IMR-90 (cell line): ENCODE results near the gene FYB2. TPM values are rescaled to one million over a fixed set of nuclear protein-coding genes. Genes with fewer than 3 reads are reported as not detected.

Source experiments
- ATAC-seq: fragments of 200-7000 bp; cut with Tn5 transposase; 2 replicates; pipeline ENCODE4 v1.9.1; 2020; ENCODE audit warnings: low read depth, mild to moderate bottlenecking, moderate library complexity
- BruUV-seq: library from RNA; stranded (reverse); fragments of 400-500 nt; replicated peaks from 2 replicates; lab custom pipeline; 2021; lab: Mats Ljungman, UMichigan
- CTCF ChIA-PET: fragments of 300-600 bp; formaldehyde crosslinking; extraction: SDS; loops from one replicate; lab custom pipeline; 2021; ENCODE audit warnings: antibody characterized with exemption; lab: Yijun Ruan, JAX
- POLR2A ChIA-PET: fragments of 300-600 bp; sonication (Branson Sonifier 250); formaldehyde crosslinking; loops from one replicate; lab custom pipeline; 2022; ENCODE audit warnings: antibody characterized with exemption; ENCODE audit not compliant: unreplicated experiment; lab: Charles Lee
- DNase-seq: peaks from one replicate; pipeline ENCODE4 v3.0.0; 2013
- H2AFZ ChIP-seq: replicated peaks from 2 replicates; pipeline ENCODE3; 2013; ENCODE audit warnings: low read length, mild to moderate bottlenecking; ENCODE audit not compliant: poor library complexity
- H2AK5ac ChIP-seq: 2 replicates; pipeline ENCODE4 v1.6.1; 2013; ENCODE audit warnings: low read depth, low read length, inconsistent platforms
- H2AK9ac ChIP-seq: replicated peaks from 2 replicates; pipeline ENCODE3; 2013; ENCODE audit warnings: mild to moderate bottlenecking, low read depth, low read length, moderate library complexity; ENCODE audit not compliant: poor library complexity
- H2BK120ac ChIP-seq: 2 replicates; pipeline ENCODE4 v1.6.1; 2013; ENCODE audit warnings: low read depth, low read length, inconsistent platforms
- H2BK15ac ChIP-seq: 3 replicates; pipeline ENCODE4 v1.6.1; 2013; ENCODE audit warnings: low read depth, low read length, inconsistent platforms
- H2BK20ac ChIP-seq: 2 replicates; pipeline ENCODE4 v1.6.1; 2013; ENCODE audit warnings: low read depth, mild to moderate bottlenecking, inconsistent platforms, low read length, moderate library complexity
- H2BK5ac ChIP-seq: 2 replicates; pipeline ENCODE4 v1.6.1; 2013; ENCODE audit warnings: mild to moderate bottlenecking, low read depth, low read length, inconsistent platforms; ENCODE audit not compliant: poor library complexity, severe bottlenecking
- H3K14ac ChIP-seq: replicated peaks from 2 replicates; pipeline ENCODE4 v1.6.1; 2013; ENCODE audit warnings: low read depth, low read length, inconsistent platforms
- H3K18ac ChIP-seq: 2 replicates; pipeline ENCODE4 v1.6.1; 2013; ENCODE audit warnings: low read depth, low read length, control low read depth
- H3K23ac ChIP-seq: 2 replicates; pipeline ENCODE4 v1.6.1; 2013; ENCODE audit warnings: low read depth, low read length, inconsistent platforms
- H3K27ac ChIP-seq: 2 replicates; pipeline ENCODE4 v1.5.1; 2013; ENCODE audit warnings: mild to moderate bottlenecking, control low read depth, low read length; ENCODE audit not compliant: insufficient read depth
- H3K27me3 ChIP-seq: 2 replicates; pipeline ENCODE4 v1.6.1; 2013; ENCODE audit warnings: low read length; ENCODE audit not compliant: control insufficient read depth, insufficient read depth
- H3K36me3 ChIP-seq: 2 replicates; pipeline ENCODE4 v1.6.1; 2013; ENCODE audit warnings: low read length, mixed read lengths; ENCODE audit not compliant: control insufficient read depth, insufficient read depth
- H3K4ac ChIP-seq: 2 replicates; pipeline ENCODE4 v1.6.1; 2013; ENCODE audit warnings: low read depth, low read length, inconsistent platforms
- H3K4me1 ChIP-seq: 2 replicates; pipeline ENCODE4 v1.6.1; 2013; ENCODE audit warnings: low read length, mixed read lengths; ENCODE audit not compliant: control insufficient read depth, insufficient read depth
- H3K4me2 ChIP-seq: 2 replicates; pipeline ENCODE4 v1.6.1; 2013; ENCODE audit warnings: low read depth, mild to moderate bottlenecking, control low read depth, low read length, moderate library complexity
- H3K4me3 ChIP-seq: 2 replicates; pipeline ENCODE4 v1.5.1; 2013; ENCODE audit warnings: low read depth, mild to moderate bottlenecking, control low read depth, low read length, moderate library complexity; ENCODE audit not compliant: insufficient read depth
- H3K56ac ChIP-seq: 2 replicates; pipeline ENCODE4 v1.6.1; 2013; ENCODE audit warnings: low read length, inconsistent platforms; ENCODE audit not compliant: insufficient read depth; ENCODE audit errors: extremely low read depth
- H3K79me1 ChIP-seq, 2 experiments: 2 replicates each; pipeline ENCODE4 v1.6.1; 2013; ENCODE audit warnings: low read length in 2 of 2, inconsistent platforms in 1 of 2, low read depth in 1 of 2
- H3K9ac ChIP-seq: 2 replicates; pipeline ENCODE4 v1.6.1; 2013; ENCODE audit warnings: low read depth, low read length, control low read depth
- H3K9me1 ChIP-seq: 2 replicates; pipeline ENCODE4 v1.6.1; 2013; ENCODE audit warnings: low read length, inconsistent platforms; ENCODE audit not compliant: insufficient read depth
- H3K9me3 ChIP-seq: 2 replicates; pipeline ENCODE4 v1.6.1; 2013; ENCODE audit warnings: low read length; ENCODE audit not compliant: control insufficient read depth, insufficient read depth
- H4K20me1 ChIP-seq: 2 replicates; pipeline ENCODE4 v1.6.1; 2013; ENCODE audit warnings: low read length, inconsistent platforms; ENCODE audit not compliant: insufficient read depth
- H4K5ac ChIP-seq: 2 replicates; pipeline ENCODE4 v1.6.1; 2013; ENCODE audit warnings: mild to moderate bottlenecking, low read depth, low read length, control low read depth
- H4K8ac ChIP-seq, 2 experiments: 2 replicates each; pipeline ENCODE4 v1.6.1; 2013; ENCODE audit warnings: low read depth in 2 of 2, low read length in 2 of 2, control low read depth in 1 of 2, inconsistent platforms in 1 of 2
- H4K91ac ChIP-seq: 2 replicates; pipeline ENCODE4 v1.6.1; 2013; ENCODE audit warnings: low read depth, low read length, inconsistent platforms; ENCODE audit not compliant: insufficient read depth
- ELK1 ChIP-seq: fragments of 150-350 bp; IDR thresholded peaks from 2 replicates; pipeline ENCODE4 v1.6.1; 2016; ENCODE audit warnings: low read depth, mild to moderate bottlenecking, low read length, moderate library complexity, borderline replicate concordance
- POLR2A ChIP-seq: IDR thresholded peaks from 2 replicates; pipeline ENCODE4 v1.6.1; 2012; ENCODE audit warnings: mild to moderate bottlenecking, low read depth, low read length
- SMC3 ChIP-seq: fragments of 150-350 bp; IDR thresholded peaks from 2 replicates; pipeline ENCODE4 v1.6.1; 2016; ENCODE audit warnings: low read depth, mild to moderate bottlenecking, antibody characterized with exemption, low read length, moderate library complexity
- USF2 ChIP-seq: fragments of 150-350 bp; IDR thresholded peaks from 2 replicates; pipeline ENCODE4 v1.6.1; 2017; ENCODE audit warnings: mild to moderate bottlenecking, antibody characterized with exemption, low read length, low read depth
- WGBS, 2 experiments: methylation state at CpG; one replicate each; pipeline versions ENCODE4 v1.1.5 to v1.1.7; 2013; ENCODE audit warnings: missing lambda C conversion rate in 2 of 2; ENCODE audit not compliant: insufficient read length in 1 of 2; ENCODE audit errors: extremely low coverage in 2 of 2; 5-methylcytosine and 5-hydroxymethylcytosine counted together
- dilution Hi-C: fragments of 300-500 bp; cut with HindIII; formaldehyde crosslinking; loops from one replicate; pipeline ENCODE4 v1.14.3; 2018; ENCODE audit warnings: low sequenced_read_pairs; ENCODE audit not compliant: unreplicated experiment
- in situ Hi-C: fragments of 300-500 bp; cut with MboI; formaldehyde crosslinking; loops from 3 replicates; pipeline ENCODE4 v1.14.3; 2019; ENCODE audit warnings: low sequenced_read_pairs, inconsistent platforms, mixed read lengths
- intact Hi-C: fragments of 100-400 bp; cut with micrococcal nuclease; formaldehyde crosslinking; loops from 2 replicates; pipeline ENCODE4 v1.10.0; 2022
- polyA plus RNA-seq, 3 experiments: library from polyadenylated mRNA; depleted of rRNA; stranded (reverse); fragments of >200 nt; gene quantifications; 2 replicates each; pipeline ENCODE4 v1.2.3, GENCODE V29; 2012; ENCODE audit warnings: low replicate concordance in 1 of 3
- total RNA-seq: library from RNA; depleted of rRNA; stranded (reverse); fragments of >200 nt; gene quantifications from 2 replicates; pipeline ENCODE4 v1.2.3, GENCODE V29; 2012

FYB2 gene
- total and polyA plus RNA-seq, 2 of the 4 experiments (the other 2 are of a cell fraction) = under 0.01 TPM; not detected in 1

GRCh38 chr1:56671542-56671941, 147.7 kb downstream of the FYB2 start:
- Histone ChIP-seq H3K27me3 (no peaks in the 10 kb centered on the region), H3K18ac (no peak overlapping the region), H4K91ac (no peak overlapping the region), H2BK20ac (no peak overlapping the region), H2BK15ac (no peak overlapping the region), H3K4me1 (no peaks in the 10 kb centered on the region), H4K20me1 (no peaks in the 10 kb centered on the region), H3K9me1 (no peaks in the 10 kb centered on the region), H2AK5ac (no peak overlapping the region), H3K4me2 (no peak overlapping the region), H4K5ac (no peak overlapping the region), H3K9me3 (no peaks in the 10 kb centered on the region), H2BK5ac (no peak overlapping the region), H3K4me3 (no peak overlapping the region), H3K14ac (no peak overlapping the region), H3K9ac (no peak overlapping the region), H2AFZ (no peak overlapping the region), H4K8ac (no peak overlapping the region), H2AK9ac (no peak overlapping the region), H3K79me1 (no peaks in the 10 kb centered on the region), H3K36me3 (no peaks in the 10 kb centered on the region), H3K27ac (no peak overlapping the region), H3K23ac (no peak overlapping the region), H3K56ac (no peak overlapping the region), H2BK120ac (no peak overlapping the region), H3K4ac (no peak overlapping the region)
- no peak for DNase-seq
- in situ Hi-C loops = no loop called here
- ATAC-seq = no peak
- TF ChIP-seq POLR2A = no peak
- no peak for TF ChIP-seq USF2
- TF ChIP-seq ELK1 = no peak
- TF ChIP-seq SMC3 = no peak
- BruUV-seq = no TSS peak
- ChIA-PET POLR2A (interaction anchor here (0.6 kb wide), 1 partner anchor 1867 kb away, joined by 3 read pairs; no protein-coding TSS in a partner anchor), CTCF (no interaction called here)
- no CpG with 5 or more reads among the region's 2 CpGs for WGBS, 2 experiments
- intact Hi-C loops = no loop called here
- dilution Hi-C loops = no loop called here
